HEK293 (cell line): Measurements from ENCODE around the gene LOXL1.

Experiments
- INSM2 ChIP-seq: fragments of 450-650 bp; formaldehyde crosslinking; IDR thresholded peaks from 2 replicates; pipeline ENCODE4 v1.5.1; 2016; ENCODE audit warnings: missing biosample characterization, missing genetic modification characterization
- KLF1 ChIP-seq: fragments of 450-650 bp; formaldehyde crosslinking; IDR thresholded peaks from 2 replicates; pipeline ENCODE4 v1.5.1; 2016; ENCODE audit warnings: missing biosample characterization, missing genetic modification characterization
- PRDM10 ChIP-seq: fragments of 450-650 bp; formaldehyde crosslinking; IDR thresholded peaks from 2 replicates; pipeline ENCODE4 v1.5.1; 2016; ENCODE audit warnings: missing biosample characterization, missing genetic modification characterization
- PRDM4 ChIP-seq: fragments of 450-650 bp; formaldehyde crosslinking; IDR thresholded peaks from 2 replicates; pipeline ENCODE4 v1.5.1; 2017; ENCODE audit warnings: missing biosample characterization, missing genetic modification characterization
- PRDM6 ChIP-seq: fragments of 450-650 bp; formaldehyde crosslinking; IDR thresholded peaks from 2 replicates; pipeline ENCODE4 v1.5.1; 2017; ENCODE audit warnings: missing biosample characterization, missing genetic modification characterization
- REPIN1 ChIP-seq: fragments of 450-650 bp; formaldehyde crosslinking; IDR thresholded peaks from 2 replicates; pipeline ENCODE4 v1.5.1; 2017; ENCODE audit warnings: missing biosample characterization, missing genetic modification characterization, low read depth
- SCRT1 ChIP-seq: fragments of 450-650 bp; formaldehyde crosslinking; IDR thresholded peaks from 2 replicates; pipeline ENCODE4 v1.5.1; 2016; ENCODE audit warnings: missing biosample characterization, missing genetic modification characterization, borderline replicate concordance
- SP2 ChIP-seq: fragments of 450-650 bp; formaldehyde crosslinking; IDR thresholded peaks from 2 replicates; pipeline ENCODE4 v1.5.1; 2016; ENCODE audit warnings: missing biosample characterization, missing genetic modification characterization
- SP7 ChIP-seq: fragments of 450-650 bp; formaldehyde crosslinking; IDR thresholded peaks from 2 replicates; pipeline ENCODE4 v1.5.1; 2016; ENCODE audit warnings: missing biosample characterization, missing genetic modification characterization
- ZBTB21 ChIP-seq: fragments of 450-650 bp; formaldehyde crosslinking; IDR thresholded peaks from 2 replicates; pipeline ENCODE4 v1.5.1; 2017; ENCODE audit warnings: missing biosample characterization, missing genetic modification characterization
- ZBTB44 ChIP-seq: fragments of 450-650 bp; IDR thresholded peaks from 2 replicates; pipeline ENCODE4 v1.5.1; 2018; ENCODE audit warnings: missing biosample characterization, mild to moderate bottlenecking, missing genetic modification characterization
- ZBTB48 ChIP-seq: fragments of 450-650 bp; formaldehyde crosslinking; IDR thresholded peaks from 2 replicates; pipeline ENCODE4 v1.5.1; 2016; ENCODE audit warnings: missing biosample characterization, missing genetic modification characterization
- ZNF121 ChIP-seq: fragments of 450-650 bp; formaldehyde crosslinking; IDR thresholded peaks from 2 replicates; pipeline ENCODE4 v1.5.1; 2016; ENCODE audit warnings: missing biosample characterization, missing genetic modification characterization
- ZNF140 ChIP-seq: fragments of 450-650 bp; formaldehyde crosslinking; IDR thresholded peaks from 2 replicates; pipeline ENCODE4 v1.5.1; 2016; ENCODE audit warnings: missing biosample characterization, missing genetic modification characterization
- ZNF155 ChIP-seq: fragments of 450-650 bp; formaldehyde crosslinking; IDR thresholded peaks from 2 replicates; pipeline ENCODE4 v1.5.1; 2016; ENCODE audit warnings: missing biosample characterization, missing genetic modification characterization
- ZNF324 ChIP-seq: fragments of 450-650 bp; formaldehyde crosslinking; IDR thresholded peaks from 2 replicates; pipeline ENCODE4 v1.5.1; 2016; ENCODE audit warnings: missing biosample characterization, missing genetic modification characterization
- ZNF354C ChIP-seq: fragments of 450-650 bp; formaldehyde crosslinking; IDR thresholded peaks from 2 replicates; pipeline ENCODE4 v1.5.1; 2016; ENCODE audit warnings: missing biosample characterization, missing genetic modification characterization, low read depth, borderline replicate concordance
- ZNF366 ChIP-seq: fragments of 450-650 bp; formaldehyde crosslinking; conservative IDR thresholded peaks from 2 replicates; pipeline ENCODE4 v1.5.1; 2016; ENCODE audit warnings: missing biosample characterization, missing genetic modification characterization
- ZNF510 ChIP-seq: fragments of 450-650 bp; formaldehyde crosslinking; IDR thresholded peaks from 2 replicates; pipeline ENCODE4 v1.5.1; 2018; ENCODE audit warnings: mild to moderate bottlenecking, missing genetic modification characterization, missing biosample characterization; ENCODE audit not compliant: insufficient replicate concordance
- ZNF518A ChIP-seq: fragments of 450-650 bp; formaldehyde crosslinking; conservative IDR thresholded peaks from 2 replicates; pipeline ENCODE4 v1.5.1; 2016; ENCODE audit warnings: low read depth, missing biosample characterization, missing genetic modification characterization
- ZNF600 ChIP-seq: fragments of 450-650 bp; formaldehyde crosslinking; IDR thresholded peaks from 2 replicates; pipeline ENCODE4 v1.5.1; 2016; ENCODE audit warnings: missing biosample characterization, missing genetic modification characterization
- ZNF658 ChIP-seq: fragments of 450-650 bp; formaldehyde crosslinking; IDR thresholded peaks from 2 replicates; pipeline ENCODE4; 2016; ENCODE audit warnings: missing biosample characterization, missing genetic modification characterization

Gene LOXL1

GRCh38 chr15:73926219-73927002 is at the start of gene LOXL1 (continued):
- peak; percentile 20; the same call in 1 of the 2 replicates for TF ChIP-seq PRDM10 (tag by site-specific recombination)
- TF ChIP-seq ZNF658 (tag by site-specific recombination): no peak
- peak; percentile 86 for TF ChIP-seq ZNF600 (tag by site-specific recombination)
- no peak for TF ChIP-seq ZBTB21 (tag by site-specific recombination)
- TF ChIP-seq ZBTB48: peak; percentile 97
- no peak for TF ChIP-seq ZNF366
- no peak for TF ChIP-seq ZNF324 (tag by site-specific recombination)
- TF ChIP-seq ZBTB44 (tag by site-specific recombination): peak; percentile 59
- TF ChIP-seq ZNF510 (tag by site-specific recombination): no peak
- peak; percentile 96; the same call in 1 of the 2 replicates for TF ChIP-seq SCRT1 (tag by site-specific recombination)
- TF ChIP-seq PRDM6 (tag by site-specific recombination): no peak
- 0 out of 2 replicates have a peak, but pooled peaks have one; percentile 21 for TF ChIP-seq ZNF518A (tag by site-specific recombination)
- TF ChIP-seq SP2: peak; percentile 44
- TF ChIP-seq PRDM4 (tag by site-specific recombination): no peak
- no peak for TF ChIP-seq REPIN1
- peak; percentile 74 for TF ChIP-seq SP7 (tag by site-specific recombination)
- no peak for TF ChIP-seq ZNF121 (tag by site-specific recombination)
- no peak for TF ChIP-seq ZNF354C
- TF ChIP-seq KLF1 (tag by site-specific recombination): peak; percentile 9
- no peak for TF ChIP-seq ZNF155 (tag by site-specific recombination)
- TF ChIP-seq INSM2 (tag by site-specific recombination): no peak
- TF ChIP-seq ZNF140 (tag by site-specific recombination): no peak
